ENCODE data around the gene WNT1. TPM values are rescaled to one million over a fixed set of nuclear protein-coding genes. Genes with fewer than 3 reads are reported as not detected.

Gene WNT1
- total and polyA plus RNA-seq, 9 of the 15 experiments (the other 6 are each of a cell fraction or from before 2014, with no cell fraction given), result not detected

- intact Hi-C loops (cut with micrococcal nuclease), result no loop called here
- WGBS (ENCODE audit: insufficient coverage, low coverage, missing lambda C conversion rate), result 36% methylated on average over 7 of the region's 7 CpGs
- H4K20me1 ChIP-seq (replicated peaks; ENCODE audit: control insufficient read depth, insufficient read depth, low read length), result no peaks in the 10 kb centered on the region; the same call in 1 of the 2 replicates
Measured at GRCh38 chr12:48967991-48968390, 10.1 kb upstream of the WNT1 start.

More at GRCh38 chr12:48967991-48968390, 10.1 kb upstream of the WNT1 start:
- no peak for TF ChIP-seq ZNF445 (CRISPR knock-in tag; IDR thresholded peaks at IDR 0.05; ENCODE audit: low read depth)
- no peak for TF ChIP-seq ESRRB (CRISPR knock-in tag; IDR thresholded peaks at IDR 0.05; ENCODE audit: borderline replicate concordance)
- no peak for TF ChIP-seq KLF13 (tag; IDR thresholded peaks at IDR 0.05; ENCODE audit: borderline replicate concordance, low read depth)
- no peak for TF ChIP-seq CBX1 (IDR thresholded peaks at IDR 0.05; ENCODE audit: low read depth)
- no peak for TF ChIP-seq ZHX1 (conservative IDR thresholded peaks at IDR 0.05; ENCODE audit: low read length)
- TF ChIP-seq FOXM1 (IDR thresholded peaks at IDR 0.05; ENCODE audit: low read depth), result no peak
- TF ChIP-seq FOXM1 (CRISPR knock-in tag; IDR thresholded peaks at IDR 0.05; ENCODE audit: low read depth), result no peak
- TF ChIP-seq HNRNPLL (IDR thresholded peaks at IDR 0.05; ENCODE audit: low read depth, low read length, poor library complexity, severe bottlenecking), result no peak
- no peak for TF ChIP-seq KAT2B (IDR thresholded peaks at IDR 0.05; ENCODE audit: low read depth, low read length)
- no peak for TF ChIP-seq TARDBP (IDR thresholded peaks at IDR 0.05)
- no peak for TF ChIP-seq TRIM24 (IDR thresholded peaks at IDR 0.05)
- TF ChIP-seq ARID2 (IDR thresholded peaks at IDR 0.05), result no peak
- TF ChIP-seq ZNF140 (CRISPR knock-in tag; IDR thresholded peaks at IDR 0.05), result no peak
- TF ChIP-seq JUNB (CRISPR knock-in tag; conservative IDR thresholded peaks at IDR 0.05), result no peak
- no peak for TF ChIP-seq BCL6 (CRISPR knock-in tag; IDR thresholded peaks at IDR 0.05)
- TF ChIP-seq ARID1B (IDR thresholded peaks at IDR 0.05), result no peak
- no peak for TF ChIP-seq THRAP3 (IDR thresholded peaks at IDR 0.05; ENCODE audit: borderline replicate concordance)
- TF ChIP-seq, protein P1, sequence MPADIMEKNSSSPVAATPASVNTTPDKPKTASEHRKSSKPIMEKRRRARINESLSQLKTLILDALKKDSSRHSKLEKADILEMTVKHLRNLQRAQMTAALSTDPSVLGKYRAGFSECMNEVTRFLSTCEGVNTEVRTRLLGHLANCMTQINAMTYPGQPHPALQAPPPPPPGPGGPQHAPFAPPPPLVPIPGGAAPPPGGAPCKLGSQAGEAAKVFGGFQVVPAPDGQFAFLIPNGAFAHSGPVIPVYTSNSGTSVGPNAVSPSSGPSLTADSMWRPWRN (IDR thresholded peaks at IDR 0.05; ENCODE audit: low read depth), result no peak
- no peak for TF ChIP-seq CBX3 (IDR thresholded peaks at IDR 0.05; ENCODE audit: borderline replicate concordance in 1 of 2, low read length in 2 of 2)
- H2AFZ ChIP-seq (ENCODE audit: low read depth, low read length), result no peak overlapping the region
- CTCF ChIA-PET (ENCODE audit: low intra/inter-chr PET ratio), result no interaction called here
- no peaks in the 10 kb centered on the region for H3K9me1 ChIP-seq (ENCODE audit: control insufficient read depth, insufficient read depth, low read length)
- H3K79me2 ChIP-seq (ENCODE audit: control insufficient read depth, insufficient read depth, low read length), result no peaks in the 10 kb centered on the region
- DNase-seq (ENCODE audit: extremely low read depth in 1 of 4, low spot score in 3 of 4), result no peak
- H3K27me3 ChIP-seq (ENCODE audit: control insufficient read depth in 2 of 2, insufficient read depth in 2 of 2, low read length in 2 of 2), result 0 out of 5 replicates have a peak, but pooled peaks cover 0 to 5% of the 10 kb centered on the region in 2 experiments
- H3K9me3 ChIP-seq (replicated peaks; ENCODE audit: control insufficient read depth, insufficient read depth, low read depth, low read length), result no peaks in the 10 kb centered on the region
- in situ Hi-C loops (cut with MboI), result no loop called here
- no peak overlapping the region for H3K27ac ChIP-seq (ENCODE audit: extremely low read depth, low read depth, low read length)
- no peak overlapping the region for H3K4me2 ChIP-seq (ENCODE audit: insufficient read depth, low read length)
- no peak for ATAC-seq
- peak overlapping the region in 1 of 2 experiments; percentile 66; a peak in 1 of 4 replicates for H3K9ac ChIP-seq (ENCODE audit: insufficient read depth in 1 of 2, low read depth in 2 of 2, low read length in 2 of 2)
- POLR2A ChIA-PET, result interaction anchor here (0.8 kb wide), 1 partner anchor 28 kb away, joined by 3 read pairs; no protein-coding TSS in a partner anchor
- H3K4me3 ChIP-seq, result no peak overlapping the region
- no peak for FAIRE-seq
- no TSS peak for BruUV-seq (replicated peaks)
- H3K4me1 ChIP-seq (replicated peaks in 1 of 2; ENCODE audit: control insufficient read depth in 2 of 2, insufficient read depth in 2 of 2, low read length in 2 of 2), result peaks cover 4 to 42% of the 10 kb centered on the region in 2 experiments; a peak in 3 of 5 replicates
- no peaks in the 10 kb centered on the region for H3K36me3 ChIP-seq (ENCODE audit: control insufficient read depth, insufficient read depth, low read length)

Data from K562 (cell line).